Endothelial cell of umbilical vein (primary cell): ENCODE results near the gene TAGLN2. TPM values are rescaled to one million over a fixed set of nuclear protein-coding genes. Genes with fewer than 3 reads are reported as not detected.

Experiments
- BruUV-seq: library from RNA; stranded (reverse); fragments of 400-500 nt; replicated peaks from 2 replicates; lab custom pipeline; 2021; lab: Mats Ljungman, UMichigan
- CTCF ChIA-PET: fragments of 300-600, 350-600 bp; sonication (Branson Sonifier 250); formaldehyde crosslinking; loops from one replicate; lab custom pipeline; 2021; ENCODE audit warnings: antibody characterized with exemption, inconsistent platforms; lab: Charles Lee
- POLR2A ChIA-PET: fragments of 300-600, 350-600 bp; sonication (Branson Sonifier 250); formaldehyde crosslinking; loops from one replicate; lab custom pipeline; 2021; ENCODE audit warnings: antibody characterized with exemption, inconsistent platforms; lab: Charles Lee
- DNase-seq: peaks from one replicate; pipeline ENCODE4 v3.0.0-alpha.2; 2011; ENCODE audit warnings: low read depth, low spot score
- FAIRE-seq: peaks from 2 replicates; lab custom pipeline; 2011; peaks lifted over from hg19 to GRCh38; lab: Jason Lieb, UNC
- H2AFZ ChIP-seq: 2 replicates; pipeline ENCODE4 v1.6.0; 2012; ENCODE audit warnings: low read depth, low read length, control low read depth, inconsistent platforms
- H3K27ac ChIP-seq: 2 replicates; pipeline ENCODE4 v1.5.1; 2011; ENCODE audit warnings: low read depth, mild to moderate bottlenecking, control low read depth, low read length, moderate library complexity; ENCODE audit not compliant: insufficient read depth
- H3K27me3 ChIP-seq, 2 experiments: 2 replicates each; pipeline versions ENCODE4 v1.6.0 to v1.6.1; 2011; ENCODE audit warnings: low read length in 2 of 2, mixed read lengths in 1 of 2; ENCODE audit not compliant: control insufficient read depth in 2 of 2, insufficient read depth in 2 of 2
- H3K36me3 ChIP-seq, 2 experiments: 2 replicates in 1 of 2; 3 replicates in 1 of 2; pipeline ENCODE4 v1.5.1; 2011; ENCODE audit warnings: low read length in 2 of 2, mild to moderate bottlenecking in 1 of 2, moderate library complexity in 1 of 2; ENCODE audit not compliant: control insufficient read depth in 2 of 2, insufficient read depth in 2 of 2; ENCODE audit errors: extremely low read depth in 1 of 2
- H3K4me1 ChIP-seq: 3 replicates; pipeline ENCODE4 v1.5.1; 2011; ENCODE audit warnings: mild to moderate bottlenecking, low read length; ENCODE audit not compliant: control insufficient read depth, insufficient read depth; ENCODE audit errors: extremely low read depth
- H3K4me2 ChIP-seq: 2 replicates; pipeline ENCODE4 v1.6.1; 2011; ENCODE audit warnings: low read length, control low read depth, mixed read lengths; ENCODE audit not compliant: insufficient read depth
- H3K4me3 ChIP-seq, 3 experiments: fragments of 200-600 bp in 1 of 3; sonication (generic), shearing (Covaris generic) in 1 of 3; replicated peaks in 1 of 3; 2 replicates each; pipeline ENCODE4 v1.5.1; 2011 to 2016; ENCODE audit warnings: control low read depth in 3 of 3, low read length in 3 of 3, mild to moderate bottlenecking in 2 of 3, inconsistent platforms in 1 of 3, low read depth in 1 of 3, moderate library complexity in 1 of 3; ENCODE audit not compliant: insufficient read depth in 1 of 3
- H3K79me2 ChIP-seq: 2 replicates; pipeline ENCODE4 v1.6.0; 2012; ENCODE audit warnings: low read length, inconsistent platforms; ENCODE audit not compliant: control insufficient read depth, insufficient read depth
- H3K9ac ChIP-seq: replicated peaks from 2 replicates; pipeline ENCODE3; 2011; ENCODE audit warnings: low read length, control low read depth; ENCODE audit not compliant: insufficient read depth; ENCODE audit errors: extremely low read depth
- H3K9me1 ChIP-seq: replicated peaks from 3 replicates; pipeline ENCODE4 v1.6.0; 2011; ENCODE audit warnings: mild to moderate bottlenecking, low read length; ENCODE audit not compliant: control insufficient read depth, insufficient read depth; ENCODE audit errors: extremely low read depth
- H3K9me3 ChIP-seq: replicated peaks from 2 replicates; pipeline ENCODE4 v1.5.1; 2012; ENCODE audit warnings: low read length, inconsistent platforms; ENCODE audit not compliant: control insufficient read depth, insufficient read depth
- H4K20me1 ChIP-seq: replicated peaks from 2 replicates; pipeline ENCODE3; 2011; ENCODE audit warnings: mild to moderate bottlenecking, low read length; ENCODE audit not compliant: control insufficient read depth, insufficient read depth; ENCODE audit errors: extremely low read depth
- CTCF ChIP-seq, 2 donors: IDR thresholded peaks; 1 replicate in 1 of 2; 2 replicates in 1 of 2; pipeline ENCODE4 v1.5.1; 2011; ENCODE audit warnings: low read length in 2 of 2, mild to moderate bottlenecking in 2 of 2, moderate library complexity in 2 of 2, control low read depth in 1 of 2, inconsistent platforms in 1 of 2, low read depth in 1 of 2; ENCODE audit not compliant: insufficient read depth in 1 of 2; ENCODE audit errors: extremely low read depth in 1 of 2
- EZH2 ChIP-seq: IDR thresholded peaks from 2 replicates; pipeline ENCODE4 v1.6.1; 2012; ENCODE audit warnings: borderline replicate concordance, low read depth, mild to moderate bottlenecking, moderate library complexity, low read length, inconsistent platforms; ENCODE audit not compliant: severe bottlenecking
- FOS ChIP-seq: IDR thresholded peaks from 2 replicates; pipeline ENCODE4 v1.6.1; 2011; ENCODE audit warnings: mild to moderate bottlenecking, low read length, moderate library complexity, borderline replicate concordance; ENCODE audit not compliant: insufficient read depth
- GATA2 ChIP-seq: IDR thresholded peaks from 2 replicates; pipeline ENCODE4 v1.7.0; 2011; ENCODE audit warnings: low read depth, mild to moderate bottlenecking, moderate library complexity, mixed read lengths, low read length; ENCODE audit not compliant: insufficient read length, insufficient read depth
- JUN ChIP-seq: IDR thresholded peaks from 2 replicates; pipeline ENCODE4 v1.6.1; 2011; ENCODE audit warnings: borderline replicate concordance, low read depth; ENCODE audit not compliant: insufficient read length, insufficient read depth
- MAX ChIP-seq: IDR thresholded peaks from 2 replicates; pipeline ENCODE4 v1.6.1; 2011; ENCODE audit not compliant: insufficient read depth, insufficient read length
- MYC ChIP-seq: IDR thresholded peaks from one replicate; pipeline ENCODE4 v1.6.1; 2011; ENCODE audit warnings: mild to moderate bottlenecking, low read depth, low read length
- POLR2A ChIP-seq: IDR thresholded peaks from 2 replicates; pipeline ENCODE4 v1.6.1; 2012; ENCODE audit warnings: low read depth, mild to moderate bottlenecking, control low read depth, low read length
- POLR2AphosphoS5 ChIP-seq: IDR thresholded peaks from 2 replicates; pipeline ENCODE4 v1.6.1; 2012; ENCODE audit warnings: low read depth, mild to moderate bottlenecking, control low read depth, low read length, moderate library complexity; ENCODE audit not compliant: insufficient read depth
- dilution Hi-C: fragments of 300-500 bp; cut with MboI; formaldehyde crosslinking; loops from one replicate; pipeline ENCODE4 v1.15.0; 2019; ENCODE audit warnings: low sequenced_read_pairs; ENCODE audit not compliant: extremely low pct_ligation_motif_present
- intact Hi-C: fragments of 100-400 bp; cut with micrococcal nuclease; formaldehyde crosslinking; loops from one replicate; pipeline ENCODE4 v1.10.0; 2022
- polyA plus RNA-seq, 4 experiments: library from polyadenylated mRNA; depleted of rRNA in 3 of 4; stranded (reverse) in 3 of 4; unstranded in 1 of 4; fragments of >200 nt; gene quantifications; 2 replicates each; pipeline versions ENCODE4 v1.2.1 to v1.2.3, GENCODE V29; 2011 to 2012; ENCODE audit warnings: missing spikeins in 1 of 4
- total RNA-seq: library from RNA; stranded (reverse); gene quantifications from 2 replicates; pipeline ENCODE4 v1.2.3, GENCODE V29; 2021

Gene TAGLN2
- total and polyA plus RNA-seq, 2 donors (not counting 3 experiments of a cell fraction or from before 2014, with no cell fraction given), result 646 to 1,279 TPM

- no peak overlapping the region for H3K4me3 ChIP-seq
- H3K4me2 ChIP-seq, result no peak overlapping the region
- H3K79me2 ChIP-seq, result no peaks in the 10 kb centered on the region
- intact Hi-C loops, result no loop called here
- H4K20me1 ChIP-seq, result no peaks in the 10 kb centered on the region
- FAIRE-seq (peak; percentile 37), DNase-seq (no peak)
- no peaks in the 10 kb centered on the region for H3K9me1 ChIP-seq
- no peak overlapping the region for H3K9ac ChIP-seq
- peak overlapping the region; percentile 71 for H3K27ac ChIP-seq
- no peak overlapping the region for H2AFZ ChIP-seq
- H3K36me3 ChIP-seq, result no peaks in the 10 kb centered on the region
- H3K9me3 ChIP-seq, result no peaks in the 10 kb centered on the region
- dilution Hi-C loops, result no loop called here
- no TSS peak for BruUV-seq
- TF ChIP-seq JUN, result no peak
- TF ChIP-seq MAX, result no peak
- TF ChIP-seq MYC, result no peak
- TF ChIP-seq EZH2, result no peak
- TF ChIP-seq POLR2A, result no peak
- TF ChIP-seq FOS, result no peak
- TF ChIP-seq CTCF (IDR thresholded peaks at IDR 0.05; ENCODE audit: extremely low read depth in 1 of 2, insufficient read depth in 1 of 2, low read depth in 1 of 2, low read length in 2 of 2), result no peak
- TF ChIP-seq GATA2, result no peak
- no peak for TF ChIP-seq POLR2AphosphoS5
- ChIA-PET POLR2A (interaction anchor here (0.9 to 1.5 kb wide), 3 partner anchors 35 to 90 kb away, joined by 3 to 8 read pairs (median 4); partner anchors contain the start of gene TAGLN2), CTCF (interaction anchor here (1.1 to 9.2 kb wide), 15 partner anchors 8 to 757 kb away, joined by 3 to 623 read pairs (median 36); partner anchors contain the start of genes DUSP23, FCRL6 and TAGLN2)
- H3K27me3 ChIP-seq, result no peaks in the 10 kb centered on the region
- H3K4me1 ChIP-seq, result peaks cover 21% of the 10 kb centered on the region
Measured at GRCh38 chr1:159889202-159889601, 36.1 kb downstream of the TAGLN2 start.
